Measurements from ENCODE around the gene NTSR1.

NTSR1 gene

GRCh38 chr20:62759981-62760431 is 51.4 kb downstream of the NTSR1 start:
- no peak for DNase-seq

DNA sequence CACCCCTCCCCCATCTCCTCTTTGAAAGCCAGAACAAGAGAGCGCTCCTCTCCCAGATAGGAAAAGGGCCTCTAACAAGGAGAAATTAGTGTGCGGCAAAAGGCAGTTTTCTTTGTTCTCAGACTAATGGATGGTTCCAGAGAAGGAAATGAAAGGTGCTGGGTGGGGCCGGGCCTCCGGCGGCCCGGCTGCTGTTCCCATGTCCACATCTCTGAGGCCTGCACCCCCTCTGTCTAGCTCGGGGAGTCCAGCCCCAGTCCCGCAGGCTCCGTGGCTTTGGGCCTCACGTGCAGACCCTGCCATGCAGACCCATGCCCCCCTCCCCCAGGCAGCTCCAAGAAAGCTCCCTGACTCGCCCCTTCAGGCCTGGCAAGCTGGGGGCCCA is 51.8 kb downstream of the NTSR1 start:
- DNase-seq: no peak

DNA sequence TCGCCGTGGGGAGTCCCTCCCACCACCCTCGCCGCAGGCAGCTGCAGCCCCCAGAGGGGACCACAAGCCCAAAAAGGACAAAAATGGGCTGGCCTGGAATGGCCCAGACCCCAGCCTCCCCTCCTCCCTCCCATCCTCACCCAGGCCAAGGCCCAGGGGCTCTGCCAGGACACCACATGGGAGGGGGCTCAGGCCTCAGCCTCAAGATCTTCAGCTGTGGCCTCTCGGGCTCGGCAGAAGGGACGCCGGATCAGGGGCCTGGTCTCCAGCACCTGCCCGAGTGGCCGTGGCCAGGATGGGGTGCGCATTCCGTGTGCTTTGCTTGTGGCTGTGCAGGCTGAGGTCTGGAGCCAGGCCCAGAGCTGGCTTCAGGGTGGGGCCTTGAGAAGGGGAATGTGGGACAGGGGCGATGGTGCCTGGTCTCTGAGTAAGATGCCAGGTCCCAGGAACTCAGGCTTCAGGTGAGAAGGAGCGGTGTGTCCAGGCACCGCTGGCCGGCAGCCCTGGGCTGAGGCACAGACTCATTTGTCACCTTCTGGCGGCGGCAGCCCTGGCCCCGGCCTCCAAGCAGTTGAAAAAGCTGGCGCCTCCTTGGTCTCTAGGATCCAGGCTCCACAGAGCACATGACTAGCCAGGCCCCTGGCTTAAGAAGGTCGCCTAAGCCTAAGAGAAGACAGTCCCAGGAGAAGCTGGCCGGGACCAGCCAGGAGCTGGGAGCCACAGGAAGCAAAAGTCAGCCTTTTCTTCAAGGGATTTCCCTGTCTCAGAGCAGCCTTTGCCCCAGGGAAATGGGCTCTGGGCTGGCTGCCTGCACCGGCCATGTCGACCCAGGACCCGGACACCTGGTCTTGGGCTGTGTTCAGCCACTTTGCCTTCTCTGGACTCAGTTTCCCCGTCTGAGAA is 52.5 kb downstream of the NTSR1 start:
- DNase-seq: no peak

DNA sequence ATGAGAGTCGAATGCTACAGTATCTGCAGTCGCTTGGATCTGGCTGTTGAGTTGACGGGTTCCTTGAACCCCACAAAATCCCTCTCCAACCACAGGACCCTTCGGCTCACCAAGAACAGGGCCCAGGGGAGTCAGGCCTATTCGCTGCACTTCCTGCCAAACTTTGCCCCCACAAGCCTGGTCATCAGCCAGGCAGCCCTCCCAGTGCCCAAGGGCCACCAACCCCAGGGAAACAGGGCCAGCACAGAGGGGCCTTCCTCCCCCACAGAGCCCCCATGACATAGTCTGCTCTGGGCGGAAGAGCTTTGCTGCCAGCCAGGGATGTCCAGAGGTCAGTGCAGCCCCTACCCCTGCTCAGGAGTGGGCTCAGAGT is 53.1 kb downstream of the NTSR1 start:
- no peak for DNase-seq

DNA sequence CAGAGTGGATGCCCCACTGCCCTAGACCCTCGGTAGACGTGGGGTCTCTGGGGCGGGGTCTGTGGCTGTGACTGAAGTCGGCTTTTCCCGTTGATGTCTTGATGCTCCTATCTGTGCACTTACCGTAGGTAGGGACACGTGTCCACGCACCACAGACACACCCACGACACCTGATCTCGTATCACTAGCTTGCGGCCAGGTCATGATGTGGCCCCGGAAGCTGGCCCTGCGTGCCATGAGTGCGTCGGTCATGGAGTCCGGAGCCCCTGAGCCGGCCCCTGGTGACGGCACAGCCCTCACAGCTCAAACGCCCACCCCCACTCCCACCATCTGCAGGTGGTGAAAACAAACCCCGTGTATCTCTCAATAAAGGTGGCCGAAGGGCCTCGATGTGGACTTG is 53.7 kb downstream of the NTSR1 start:
- no peak for DNase-seq

GRCh38 chr20:62762801-62763368 is 54.2 kb downstream of the NTSR1 start:
- DNase-seq: no peak

- no peak for DNase-seq
Observed at GRCh38 chr20:62763404-62763803, 54.8 kb downstream of the NTSR1 start.

GRCh38 chr20:62764156-62764935 is 55.7 kb downstream of the NTSR1 start:
- no peak for DNase-seq

- DNase-seq: no peak
Observed at GRCh38 chr20:62765021-62765420, 56.4 kb downstream of the NTSR1 start.

GRCh38 chr20:62765432-62766070 is 56.9 kb downstream of the NTSR1 start:
- DNase-seq: no peak

- no peak for DNase-seq
Observed at GRCh38 chr20:62766071-62766450, 57.4 kb downstream of the NTSR1 start.

GRCh38 chr20:62766716-62767115 is 58.1 kb downstream of the NTSR1 start:
- no peak for DNase-seq

GRCh38 chr20:62768234-62768546 is 59.6 kb downstream of the NTSR1 start:
- no peak for DNase-seq

GRCh38 chr20:62768551-62769287 is 60.1 kb downstream of the NTSR1 start:
- DNase-seq: no peak

GRCh38 chr20:62769346-62770071 is 60.9 kb downstream of the NTSR1 start:
- DNase-seq: no peak

- DNase-seq: no peak
Observed at GRCh38 chr20:62770111-62770910, 61.7 kb downstream of the NTSR1 start.

DNA sequence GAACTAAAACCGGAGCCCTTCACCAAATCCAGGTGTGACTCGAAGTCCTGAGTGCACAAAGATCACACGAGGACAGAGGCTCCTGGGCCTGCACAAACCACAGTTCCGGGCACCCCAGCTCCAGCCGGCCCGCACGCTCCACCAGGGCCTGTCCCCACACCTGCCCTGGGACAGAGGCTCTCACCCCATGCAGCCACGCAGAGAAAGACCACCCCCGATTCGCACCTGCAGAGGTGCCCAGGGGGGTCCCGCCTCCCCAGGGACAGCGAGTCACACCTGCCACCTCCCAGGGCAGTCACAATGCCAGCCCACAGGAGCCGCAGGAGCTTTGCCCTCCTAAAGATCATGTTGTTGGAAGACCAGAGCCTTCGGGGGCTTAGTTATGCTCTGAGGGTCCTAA is 62.3 kb downstream of the NTSR1 start:
- DNase-seq: no peak

DNA sequence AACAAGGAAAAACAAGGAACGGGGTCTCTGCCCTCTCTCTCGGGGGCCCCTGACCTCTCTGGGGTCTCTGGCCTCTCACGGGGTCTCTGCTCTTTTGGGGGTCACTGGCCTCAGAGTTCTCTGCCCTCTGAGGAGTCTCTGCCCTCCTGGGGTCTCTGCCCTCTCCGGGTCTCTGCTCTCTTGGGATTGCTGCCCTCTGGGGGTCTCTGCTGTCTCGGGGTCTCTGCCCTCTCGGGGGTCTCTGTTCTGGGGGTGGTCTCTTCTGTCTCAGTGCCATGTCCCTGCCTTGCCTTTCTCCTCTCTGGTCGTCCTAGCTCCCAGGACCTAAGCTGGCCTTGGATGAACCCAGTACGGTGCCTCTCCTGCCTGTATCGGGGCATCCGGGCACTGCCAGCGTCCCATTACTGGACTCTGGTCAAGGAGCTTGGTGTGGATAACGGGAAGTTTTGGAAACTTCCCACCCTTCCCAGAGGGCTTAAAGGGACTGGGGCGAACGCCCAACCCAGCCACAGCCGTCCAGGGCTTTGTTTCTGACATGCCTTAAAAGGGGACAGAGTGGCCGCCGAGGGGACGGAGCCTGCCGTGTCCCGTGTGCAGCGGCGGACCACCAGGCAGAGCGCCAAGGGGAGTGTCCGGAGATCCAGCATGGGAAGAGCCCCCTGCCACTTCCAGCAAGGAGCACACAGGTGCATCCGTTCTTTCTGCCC is 62.9 kb downstream of the NTSR1 start:
- DNase-seq: no peak

DNA sequence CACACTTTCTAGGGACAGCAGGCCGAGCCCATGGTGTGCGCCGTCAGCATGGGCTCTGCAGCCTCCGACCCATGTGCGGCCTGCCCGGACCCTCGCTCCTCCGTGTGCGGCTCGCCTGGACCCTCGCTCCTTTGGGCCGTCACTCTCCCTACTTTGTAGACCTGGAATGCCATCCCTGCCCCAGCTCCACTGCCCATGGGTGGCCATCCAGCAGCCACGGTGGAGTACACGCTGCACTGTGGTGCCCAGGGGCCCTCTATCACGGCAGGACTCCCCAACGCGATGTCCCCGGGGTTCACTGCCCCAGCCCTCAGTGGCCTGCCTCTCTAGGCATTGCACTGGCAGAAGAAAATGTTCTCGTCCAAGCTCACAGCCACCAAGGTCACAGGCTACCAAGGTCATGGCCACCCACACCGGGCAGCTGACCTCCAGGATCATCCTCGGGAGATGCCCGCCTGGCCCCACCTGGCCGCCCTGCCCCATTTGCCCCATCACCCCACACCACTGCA is 63.5 kb downstream of the NTSR1 start:
- no peak for DNase-seq

DNA sequence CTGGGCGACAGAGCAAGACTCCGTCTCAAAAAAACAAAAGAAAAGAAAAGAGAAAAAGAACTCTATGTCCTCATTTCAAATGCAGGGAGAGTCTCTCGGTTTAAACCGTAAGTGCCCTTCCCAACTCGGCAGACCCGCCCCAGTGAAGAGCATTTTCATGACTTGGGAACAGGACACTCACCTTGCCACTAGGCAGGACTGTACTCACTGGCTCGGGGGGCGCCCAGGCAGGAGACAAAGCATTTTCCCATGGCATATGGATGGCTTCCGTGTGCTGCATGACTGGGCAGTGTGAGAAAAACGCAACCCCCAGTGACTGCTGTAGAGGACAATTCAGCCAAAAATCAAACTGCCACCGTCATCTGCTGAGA is 64.0 kb downstream of the NTSR1 start:
- no peak for DNase-seq
